D721Med (cell line): Measurements from ENCODE around the gene RNASE11.

Experiments used
- DNase-seq: peaks from one replicate; pipeline ENCODE4 v3.0.0; 2011; ENCODE audit warnings: low spot score; ENCODE audit not compliant: insufficient read length
- FAIRE-seq: peaks from 2 replicates; lab custom pipeline; 2011; peaks lifted over from hg19 to GRCh38; lab: Jason Lieb, UNC
- CTCF ChIP-seq: IDR thresholded peaks from 2 replicates; pipeline ENCODE4 v1.5.1; 2012; ENCODE audit warnings: mild to moderate bottlenecking, control low read depth; ENCODE audit not compliant: insufficient read depth; ENCODE audit errors: missing control alignments

RNASE11 gene

GRCh38 chr14:20556500-20557211 is 31.1 kb downstream of the RNASE11 start:
- DNase-seq (no peak), FAIRE-seq (no peak)
- no peak for TF ChIP-seq CTCF

DNA sequence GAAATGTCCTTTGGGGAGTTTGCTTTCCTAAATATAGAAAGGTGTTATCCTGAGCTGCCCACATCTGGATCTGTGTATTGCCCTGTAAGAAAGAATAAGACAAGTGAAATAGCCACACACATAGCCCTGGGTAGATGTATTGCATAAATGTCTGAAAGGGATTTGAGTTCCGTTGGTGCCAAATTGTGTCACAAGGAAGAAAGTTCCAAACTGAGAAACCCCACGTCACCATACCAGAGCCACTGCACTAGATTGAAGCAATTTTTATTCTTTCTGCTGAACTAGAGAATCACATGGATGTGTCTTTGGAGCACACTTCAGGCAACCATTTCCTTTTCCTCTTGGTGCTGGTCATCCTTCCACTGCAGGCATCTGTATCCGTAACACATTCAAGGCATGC is 32.0 kb downstream of the RNASE11 start:
- FAIRE-seq, result no peak

GRCh38 chr14:20553024-20553423 is 34.8 kb downstream of the RNASE11 start:
- TF ChIP-seq CTCF, result no peak
- DNase-seq, result no peak
- no peak for FAIRE-seq

More for the DNA sequence above, 32.0 kb downstream of the RNASE11 start:
- no peak for TF ChIP-seq CTCF
- no peak for DNase-seq

DNA sequence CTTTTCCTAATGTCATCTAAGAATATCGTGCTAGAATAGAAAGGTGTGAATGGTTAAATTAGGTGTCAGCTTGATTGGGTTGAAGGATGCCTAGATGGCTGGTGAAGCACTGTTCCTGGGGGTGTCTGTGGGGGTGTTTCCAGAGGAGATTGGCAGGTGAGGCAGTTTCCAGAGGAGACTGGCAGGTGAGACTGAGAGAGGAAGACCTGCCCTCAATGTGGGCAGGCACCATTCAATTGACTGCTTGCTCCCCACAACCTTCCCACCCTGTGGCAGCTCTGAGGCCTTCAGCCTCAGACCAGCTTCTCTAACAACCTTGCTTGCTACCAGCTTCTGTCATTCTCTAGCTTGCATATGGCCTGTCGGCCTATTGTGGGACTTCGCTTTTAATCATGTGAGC is 36.2 kb downstream of the RNASE11 start:
- FAIRE-seq (no peak), DNase-seq (no peak)
- TF ChIP-seq CTCF, result no peak

- DNase-seq (no peak), FAIRE-seq (no peak)
- no peak for TF ChIP-seq CTCF
These were observed 36.9 kb downstream of the RNASE11 start for GRCh38 chr14:20550926-20551325.

DNA sequence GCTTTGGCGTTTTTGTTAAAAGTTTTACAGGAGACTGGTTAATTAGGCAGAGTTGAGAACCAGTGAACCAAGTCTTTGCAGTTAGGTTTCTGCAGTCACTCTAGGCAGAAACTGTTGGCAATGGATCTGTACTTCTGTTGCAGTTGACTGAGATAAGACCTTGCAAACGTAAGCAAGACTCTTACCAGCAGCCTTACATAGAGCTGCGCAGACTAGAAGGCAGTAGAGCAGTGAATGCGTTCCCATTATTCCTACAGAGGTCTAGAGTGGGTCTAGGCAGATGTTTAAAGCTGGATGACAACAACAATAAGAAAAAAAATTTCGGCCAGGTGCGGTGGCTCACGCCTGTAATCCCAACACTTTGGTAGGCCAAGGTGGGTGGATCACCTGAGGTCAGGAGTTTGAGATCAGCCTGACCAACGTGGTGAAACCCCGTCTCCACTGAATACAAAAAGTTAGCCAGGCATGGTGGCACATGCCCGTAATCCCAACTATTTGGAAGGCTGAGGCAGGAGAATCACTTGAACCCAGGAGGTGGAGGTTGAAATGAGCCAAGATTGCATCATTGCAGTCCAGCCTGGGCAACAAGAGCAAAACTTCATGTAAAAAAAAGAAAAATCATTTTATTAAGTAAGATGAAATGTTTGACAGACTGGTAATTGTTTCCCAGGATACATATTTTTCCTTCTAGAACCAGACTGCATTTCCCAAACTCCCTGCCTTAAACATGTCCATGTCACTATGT is 39.2 kb downstream of the RNASE11 start:
- FAIRE-seq (no peak), DNase-seq (no peak)
- TF ChIP-seq CTCF, result no peak

DNA sequence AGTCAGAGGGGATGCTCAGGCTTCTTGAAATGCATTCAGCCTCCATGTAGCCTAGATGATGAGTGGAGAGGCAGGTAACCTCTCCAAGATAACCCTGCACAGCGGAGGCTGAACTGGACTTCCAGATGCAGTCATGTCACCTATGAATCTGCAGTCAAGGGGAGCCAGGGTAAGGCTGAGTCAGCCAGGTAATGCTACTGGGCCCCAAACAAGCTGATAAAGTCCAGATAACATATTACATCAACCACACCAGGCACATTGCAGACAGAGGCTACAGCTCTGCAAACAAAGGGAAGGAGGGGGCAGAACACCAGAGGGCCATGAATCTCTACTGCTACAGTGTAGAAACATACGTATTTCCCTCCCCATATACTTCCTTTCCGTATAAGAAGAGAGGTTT is 40.9 kb downstream of the RNASE11 start:
- no peak for DNase-seq
- no peak for TF ChIP-seq CTCF

More for the DNA sequence above, 40.9 kb downstream of the RNASE11 start:
- no peak for FAIRE-seq
